GM15510 (cell line): Measurements from ENCODE around the gene GGCX.
A peak's percentile ranks its signal among the peaks of the same experiment; 100 is the strongest.

Source experiments
- POLR2A ChIP-seq: IDR thresholded peaks from 3 replicates; pipeline ENCODE4 v1.6.1; 2011; ENCODE audit warnings: borderline replicate concordance; ENCODE audit not compliant: insufficient read length; ENCODE audit errors: extremely low read depth

GGCX gene

GRCh38 chr2:85539361-85540132 lies 21.7 kb downstream of the GGCX start:
- no peak for TF ChIP-seq POLR2A

- peak; percentile 100 for TF ChIP-seq POLR2A
Measured at GRCh38 chr2:85538507-85539360, 22.6 kb downstream of the GGCX start, which contains the start of gene MAT2A. TSS of gene MAT2A (plus strand) at chr2:85539168. CDS start at chr2:85539288, 120 bp downstream.

GRCh38 chr2:85537600-85538506 lies 23.4 kb downstream of the GGCX start:
- TF ChIP-seq POLR2A = peak; percentile 41

- no peak for TF ChIP-seq POLR2A
Measured at GRCh38 chr2:85536479-85536878, 24.8 kb downstream of the GGCX start.

GRCh38 chr2:85534881-85535280 lies 26.4 kb downstream of the GGCX start:
- no peak for TF ChIP-seq POLR2A

GRCh38 chr2:85534099-85534498 lies 27.2 kb downstream of the GGCX start:
- no peak for TF ChIP-seq POLR2A

- no peak for TF ChIP-seq POLR2A
Measured at GRCh38 chr2:85531589-85531988, 29.7 kb downstream of the GGCX start.

GRCh38 chr2:85529809-85530208 lies 31.5 kb downstream of the GGCX start:
- no peak for TF ChIP-seq POLR2A

GRCh38 chr2:85528355-85528754 lies 32.9 kb downstream of the GGCX start:
- no peak for TF ChIP-seq POLR2A

GRCh38 chr2:85527787-85528186 lies 33.5 kb downstream of the GGCX start:
- TF ChIP-seq POLR2A = no peak

GRCh38 chr2:85525567-85525966 lies 35.7 kb downstream of the GGCX start:
- no peak for TF ChIP-seq POLR2A

- TF ChIP-seq POLR2A = no peak
Measured at GRCh38 chr2:85525029-85525428, 36.3 kb downstream of the GGCX start.

GRCh38 chr2:85524336-85524908 lies 36.9 kb downstream of the GGCX start:
- TF ChIP-seq POLR2A = no peak

- no peak for TF ChIP-seq POLR2A
Measured at GRCh38 chr2:85523903-85524335, 37.4 kb downstream of the GGCX start.
